Measurements from ENCODE around the gene SWAP70. TPM values are rescaled to one million over a fixed set of nuclear protein-coding genes. Genes with fewer than 3 reads are reported as not detected.

The SWAP70 gene
- total RNA-seq, 1 experiment from 2014 or later = 21.1 TPM

DNA sequence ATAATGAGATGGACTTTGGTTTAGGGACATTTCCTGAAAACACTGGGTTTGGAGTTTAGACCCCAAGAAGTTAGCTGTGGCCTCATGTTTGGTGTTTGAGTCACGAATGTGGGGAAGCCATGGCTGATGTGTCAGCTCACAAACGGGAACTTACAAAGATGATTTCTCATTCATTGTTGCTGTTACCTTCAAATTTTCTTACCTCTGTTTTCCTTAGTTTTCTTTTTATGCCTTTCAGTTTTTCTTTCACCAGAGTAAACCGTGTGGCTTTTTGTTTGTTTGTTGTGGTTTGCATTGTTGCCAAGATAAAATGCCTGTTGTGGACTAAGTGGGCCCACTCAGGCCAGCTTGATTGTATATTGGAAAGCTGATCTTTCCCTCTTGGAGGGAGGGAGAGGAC, 89.1 kb downstream of the SWAP70 start:
- H3K4me1 ChIP-seq (ENCODE audit: insufficient read depth, low read length, poor library complexity, severe bottlenecking) = peaks cover 10% of the 10 kb centered on the region
- no peaks in the 10 kb centered on the region for H3K9me3 ChIP-seq (ENCODE audit: low read depth, low read length, poor library complexity, severe bottlenecking)
- no peaks in the 10 kb centered on the region for H3K27me3 ChIP-seq (replicated peaks; ENCODE audit: insufficient read depth, low read depth, low read length, poor library complexity)
- no peak overlapping the region for H3K27ac ChIP-seq (ENCODE audit: low read depth, low read length, poor library complexity, severe bottlenecking)
- H3K36me3 ChIP-seq (ENCODE audit: insufficient read depth, low read length, poor library complexity, severe bottlenecking) = peaks cover 4% of the 10 kb centered on the region
- TF ChIP-seq EZH2 (IDR thresholded peaks at IDR 0.05; ENCODE audit: borderline replicate concordance, low read depth, low read length, poor library complexity, severe bottlenecking) = no peak
- TF ChIP-seq, protein P1, sequence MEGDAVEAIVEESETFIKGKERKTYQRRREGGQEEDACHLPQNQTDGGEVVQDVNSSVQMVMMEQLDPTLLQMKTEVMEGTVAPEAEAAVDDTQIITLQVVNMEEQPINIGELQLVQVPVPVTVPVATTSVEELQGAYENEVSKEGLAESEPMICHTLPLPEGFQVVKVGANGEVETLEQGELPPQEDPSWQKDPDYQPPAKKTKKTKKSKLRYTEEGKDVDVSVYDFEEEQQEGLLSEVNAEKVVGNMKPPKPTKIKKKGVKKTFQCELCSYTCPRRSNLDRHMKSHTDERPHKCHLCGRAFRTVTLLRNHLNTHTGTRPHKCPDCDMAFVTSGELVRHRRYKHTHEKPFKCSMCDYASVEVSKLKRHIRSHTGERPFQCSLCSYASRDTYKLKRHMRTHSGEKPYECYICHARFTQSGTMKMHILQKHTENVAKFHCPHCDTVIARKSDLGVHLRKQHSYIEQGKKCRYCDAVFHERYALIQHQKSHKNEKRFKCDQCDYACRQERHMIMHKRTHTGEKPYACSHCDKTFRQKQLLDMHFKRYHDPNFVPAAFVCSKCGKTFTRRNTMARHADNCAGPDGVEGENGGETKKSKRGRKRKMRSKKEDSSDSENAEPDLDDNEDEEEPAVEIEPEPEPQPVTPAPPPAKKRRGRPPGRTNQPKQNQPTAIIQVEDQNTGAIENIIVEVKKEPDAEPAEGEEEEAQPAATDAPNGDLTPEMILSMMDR (conservative IDR thresholded peaks at IDR 0.05; ENCODE audit: low read depth, low read length) = no peak
- no peak overlapping the region for H3K4me3 ChIP-seq (ENCODE audit: low read depth, low read length, poor library complexity, severe bottlenecking)
- intact Hi-C loops (cut with micrococcal nuclease; ENCODE audit: unreplicated experiment) = no loop called here
- DNase-seq (ENCODE audit: low spot score) = no peak
- ChIA-PET CTCF (no interaction called here), POLR2A (ENCODE audit: low non-redundant PET) (no interaction called here)
- no TSS peak for BruUV-seq (replicated peaks)

DNA sequence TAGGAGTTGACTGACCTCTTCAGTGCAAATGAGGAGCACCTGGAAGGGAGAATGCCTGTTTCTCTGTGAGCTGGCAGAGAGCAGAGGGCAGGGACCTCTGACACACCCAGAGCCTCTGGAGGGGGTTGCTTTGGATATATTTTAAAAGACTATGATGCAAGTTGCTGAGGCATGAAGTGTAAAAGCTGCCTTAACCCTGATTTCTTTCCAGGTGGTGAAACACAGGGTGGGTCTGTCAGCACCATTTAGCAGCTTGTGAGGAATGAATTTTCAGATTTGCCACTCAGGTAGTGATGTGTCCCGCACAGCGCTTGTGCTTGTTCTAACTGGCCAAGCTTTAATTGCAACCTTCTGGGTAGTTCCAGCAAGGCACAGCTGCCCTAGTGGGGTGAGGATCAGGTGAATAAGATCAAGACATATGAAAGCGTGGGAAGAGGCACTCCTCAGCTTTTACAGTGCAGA, 90.2 kb downstream of the SWAP70 start:
- intact Hi-C loops (cut with micrococcal nuclease; ENCODE audit: unreplicated experiment) = no loop called here
- no TSS peak for BruUV-seq (replicated peaks)
- Histone ChIP-seq H3K27me3 (replicated peaks; ENCODE audit: insufficient read depth, low read depth, low read length, poor library complexity) (no peaks in the 10 kb centered on the region), H3K4me3 (ENCODE audit: low read depth, low read length, poor library complexity, severe bottlenecking) (no peak overlapping the region), H3K27ac (ENCODE audit: low read depth, low read length, poor library complexity, severe bottlenecking) (no peak overlapping the region), H3K4me1 (ENCODE audit: insufficient read depth, low read length, poor library complexity, severe bottlenecking) (peaks cover 7% of the 10 kb centered on the region), H3K9me3 (ENCODE audit: low read depth, low read length, poor library complexity, severe bottlenecking) (no peaks in the 10 kb centered on the region), H3K36me3 (ENCODE audit: insufficient read depth, low read length, poor library complexity, severe bottlenecking) (peaks cover 4% of the 10 kb centered on the region)
- CTCF ChIA-PET = no interaction called here
- POLR2A ChIA-PET (ENCODE audit: low non-redundant PET) = no interaction called here
- TF ChIP-seq, protein P1 (conservative IDR thresholded peaks at IDR 0.05; ENCODE audit: low read depth, low read length) = no peak
- no peak for TF ChIP-seq EZH2 (IDR thresholded peaks at IDR 0.05; ENCODE audit: borderline replicate concordance, low read depth, low read length, poor library complexity, severe bottlenecking)
- no peak for DNase-seq (ENCODE audit: low spot score)

DNA sequence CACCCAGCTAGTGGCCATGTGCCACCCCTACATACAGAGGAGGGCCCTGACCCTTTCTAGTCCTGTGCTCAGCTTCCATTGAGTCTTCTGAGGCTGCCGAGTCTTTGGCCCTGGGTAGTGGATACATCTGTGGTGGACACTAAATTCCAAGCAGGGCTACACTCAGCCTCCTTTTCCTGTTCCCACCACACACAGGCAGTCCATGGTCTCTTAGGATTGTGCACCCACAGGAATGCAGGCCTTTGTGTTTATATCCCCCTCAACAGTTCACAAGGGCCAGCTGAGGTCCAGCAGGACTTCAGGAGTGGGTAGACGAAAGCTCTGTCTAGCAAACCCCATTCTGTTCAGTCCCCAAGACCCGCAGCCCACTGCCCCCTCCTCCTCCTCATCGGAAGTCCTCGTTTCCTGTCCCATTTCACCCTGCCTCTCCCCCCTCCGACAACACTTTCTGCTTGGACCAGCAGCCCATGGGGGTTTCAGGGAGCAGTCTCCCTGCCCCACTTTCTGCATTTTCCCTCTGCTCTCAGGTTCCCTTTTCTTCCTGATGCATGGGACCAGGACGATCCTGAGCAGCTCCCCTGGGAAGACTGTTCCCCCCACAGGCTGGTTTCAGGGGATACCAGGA, 91.8 kb downstream of the SWAP70 start:
- no TSS peak for BruUV-seq (replicated peaks)
- TF ChIP-seq, protein P1 (conservative IDR thresholded peaks at IDR 0.05; ENCODE audit: low read depth, low read length) = no peak
- no peak for TF ChIP-seq EZH2 (IDR thresholded peaks at IDR 0.05; ENCODE audit: borderline replicate concordance, low read depth, low read length, poor library complexity, severe bottlenecking)
- no peak for DNase-seq (ENCODE audit: low spot score)
- intact Hi-C loops (cut with micrococcal nuclease; ENCODE audit: unreplicated experiment) = loop anchor here (5.0 kb wide), 1 partner anchor 107 kb away; no protein-coding TSS in a partner anchor
- Histone ChIP-seq H3K27me3 (replicated peaks; ENCODE audit: insufficient read depth, low read depth, low read length, poor library complexity) (no peaks in the 10 kb centered on the region), H3K4me1 (ENCODE audit: insufficient read depth, low read length, poor library complexity, severe bottlenecking) (peaks cover 24% of the 10 kb centered on the region), H3K27ac (ENCODE audit: low read depth, low read length, poor library complexity, severe bottlenecking) (no peak overlapping the region), H3K9me3 (ENCODE audit: low read depth, low read length, poor library complexity, severe bottlenecking) (no peaks in the 10 kb centered on the region), H3K36me3 (ENCODE audit: insufficient read depth, low read length, poor library complexity, severe bottlenecking) (no peaks in the 10 kb centered on the region), H3K4me3 (ENCODE audit: low read depth, low read length, poor library complexity, severe bottlenecking) (no peak overlapping the region)
- ChIA-PET POLR2A (ENCODE audit: low non-redundant PET) (no interaction called here), CTCF (no interaction called here)
